A172 (cell line): ENCODE data around the gene SERPINA12. TPM values are rescaled to one million over a fixed set of nuclear protein-coding genes. Genes with fewer than 3 reads are reported as not detected.

ENCODE experiments used
- DNase-seq: peaks from one replicate; pipeline ENCODE4 v3.0.0-alpha.2; 2015; ENCODE audit warnings: low spot score
- total RNA-seq: library from RNA; depleted of rRNA; stranded (reverse); fragments of >200 nt; shearing (Covaris generic); gene quantifications from 2 replicates; pipeline ENCODE4 v1.2.3, GENCODE V29; 2014

The SERPINA12 gene
- total RNA-seq, 1 experiment from 2014 or later = not detected

DNA sequence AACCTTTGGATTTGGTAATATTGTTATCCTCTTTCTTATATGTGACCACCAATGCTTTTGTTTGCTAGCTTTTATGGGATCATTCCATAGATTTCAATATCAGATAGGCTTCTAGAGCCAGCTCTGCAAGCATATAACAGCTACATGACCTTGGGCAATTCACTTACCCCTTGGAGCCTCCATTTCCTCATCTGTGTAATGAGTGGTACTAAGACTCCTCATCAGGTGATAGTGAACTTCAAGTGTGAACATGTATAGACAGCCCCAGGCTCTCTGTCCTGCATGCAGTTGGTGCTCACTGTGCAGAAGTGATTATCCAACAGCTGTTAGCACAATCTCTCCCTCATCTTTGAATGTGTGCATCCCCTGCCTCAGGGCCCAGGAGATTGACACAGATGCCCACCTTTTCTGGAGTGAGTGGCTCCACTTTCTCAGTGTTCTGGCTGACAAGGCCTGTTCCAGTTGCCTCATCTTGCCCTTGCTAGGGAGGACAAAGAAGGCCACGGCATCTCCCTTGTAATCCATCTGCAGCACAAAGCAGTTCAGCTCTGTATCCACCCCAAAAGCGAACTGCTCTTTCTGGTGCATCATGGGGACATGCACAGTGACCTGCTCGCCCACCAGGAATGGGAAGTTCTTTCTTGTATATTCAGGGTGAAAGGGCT lies 42.4 kb downstream of the SERPINA12 start:
- no peak for DNase-seq

DNA sequence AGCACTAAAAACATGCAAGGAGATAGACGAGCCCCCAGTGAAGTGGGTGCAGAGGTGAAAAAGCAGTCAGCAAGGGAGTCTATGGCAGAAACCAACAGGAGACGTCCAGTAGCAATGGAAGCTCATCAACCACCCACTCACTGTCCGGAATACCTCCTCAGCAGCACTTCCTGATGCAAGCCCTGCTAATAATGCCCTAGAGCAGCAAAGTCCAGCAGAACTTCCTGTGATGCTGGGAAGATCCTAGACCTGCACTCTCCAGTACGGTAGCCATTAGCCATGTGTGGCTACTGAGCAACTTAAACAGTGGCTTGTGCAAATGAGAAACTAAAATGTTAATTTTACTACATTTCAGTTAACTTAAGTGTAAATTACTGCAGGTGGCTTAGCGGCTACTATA lies 44.2 kb downstream of the SERPINA12 start:
- DNase-seq = no peak

DNA sequence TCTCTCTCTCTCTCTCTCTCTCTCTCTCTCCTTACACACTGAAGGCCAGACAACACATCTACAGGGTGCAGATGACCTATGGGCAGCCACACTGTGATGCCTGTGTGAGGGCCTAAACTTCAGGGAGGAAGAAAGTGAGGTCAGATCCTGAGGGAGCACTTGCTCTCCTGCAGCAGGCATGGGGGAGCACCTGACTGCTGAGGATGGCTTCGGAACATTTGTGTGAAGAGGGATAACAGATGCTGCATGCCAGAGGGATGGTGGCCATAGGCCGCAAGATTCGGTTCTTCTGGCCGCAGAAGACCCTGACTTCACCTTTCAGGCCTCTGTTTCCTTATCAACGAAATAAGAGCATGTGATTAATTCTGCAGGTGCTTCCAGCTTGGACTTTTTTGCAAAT lies 45.0 kb downstream of the SERPINA12 start:
- DNase-seq = no peak

DNA sequence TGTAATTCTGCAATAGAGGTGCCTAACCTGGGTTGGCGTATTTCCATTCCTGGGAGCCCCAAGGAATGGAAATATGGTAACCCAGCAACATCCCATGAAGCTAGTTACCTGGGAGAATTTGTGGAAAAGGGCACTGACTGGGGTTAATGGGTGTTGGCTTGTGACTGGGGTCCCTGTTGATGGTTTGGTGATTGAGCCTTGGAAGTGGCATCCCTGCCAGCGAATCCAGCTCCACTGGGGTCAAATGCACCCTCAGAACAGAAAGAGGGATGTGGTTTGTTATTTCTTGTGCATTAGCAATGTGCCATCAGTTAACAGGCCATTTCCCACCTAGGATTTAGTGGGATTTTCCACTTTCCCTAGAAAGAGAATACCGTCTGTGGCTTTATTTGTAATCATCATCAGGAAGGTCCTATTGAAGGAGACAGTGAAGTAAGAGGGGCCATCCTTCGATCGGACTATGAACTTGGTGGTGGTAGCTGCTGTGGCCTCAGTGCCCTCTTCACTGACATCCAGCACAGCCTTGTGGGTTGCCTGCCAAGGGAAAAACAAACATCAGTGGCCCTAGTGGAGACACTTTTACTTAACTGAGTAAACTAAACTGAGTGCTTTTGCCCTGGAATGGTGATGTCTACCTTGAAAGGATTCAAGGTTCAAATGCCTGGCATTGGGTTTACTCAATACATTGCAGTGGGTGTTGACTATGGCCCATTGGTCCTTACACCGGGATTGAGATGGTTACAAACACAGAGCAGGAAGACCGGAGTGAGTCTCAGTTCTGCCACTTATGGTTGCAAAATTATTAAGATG lies 46.3 kb downstream of the SERPINA12 start:
- DNase-seq = no peak

DNA sequence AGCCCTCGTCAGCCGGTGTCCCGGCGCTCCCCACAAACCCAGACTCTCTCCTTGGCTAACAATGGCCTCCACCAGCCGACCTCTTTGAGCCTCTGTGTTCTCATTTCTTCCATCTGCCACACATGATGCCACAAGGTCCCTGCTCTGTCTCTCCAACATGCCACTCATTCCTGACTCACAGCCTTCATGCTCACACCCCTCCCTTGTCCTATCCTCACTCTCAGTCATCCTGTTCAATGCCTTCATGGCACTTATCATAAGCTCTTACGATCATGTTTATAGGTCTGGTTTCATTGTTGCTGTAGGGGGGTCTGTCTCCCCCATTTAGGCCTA lies 47.1 kb downstream of the SERPINA12 start:
- no peak for DNase-seq

DNA sequence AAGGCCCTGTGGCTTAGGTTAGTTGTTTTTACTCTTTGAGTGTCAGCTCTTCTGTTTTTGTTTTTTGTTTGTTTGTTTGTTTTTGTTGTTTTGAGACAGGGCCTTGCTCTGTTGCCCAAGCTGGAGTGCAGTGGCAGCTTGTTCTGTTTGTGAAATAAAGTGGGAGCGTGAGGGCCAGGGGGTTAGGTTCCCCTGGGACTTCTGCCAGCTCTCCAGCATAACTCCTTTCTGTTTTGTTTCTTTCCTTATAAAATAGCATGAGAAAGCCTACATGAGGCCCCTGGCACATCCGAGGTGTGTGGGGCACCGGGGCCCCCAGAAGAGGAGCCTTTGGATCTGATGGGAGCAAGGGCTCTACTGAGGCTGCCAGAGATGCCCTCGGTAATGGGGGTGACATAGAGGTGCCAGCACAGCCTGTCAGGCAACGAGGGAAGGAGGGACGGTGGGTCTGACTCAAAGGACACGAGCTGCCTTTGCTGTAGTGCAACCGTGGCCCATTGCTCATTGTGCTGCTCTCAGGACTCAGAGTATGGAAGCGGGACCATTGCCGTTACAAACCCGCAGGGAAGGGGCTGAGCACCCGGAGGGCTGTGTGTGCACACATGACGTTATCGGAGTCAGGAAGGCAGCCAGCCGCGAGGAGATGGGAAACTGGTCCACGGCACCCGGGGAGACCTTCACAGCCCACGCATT lies 47.6 kb downstream of the SERPINA12 start:
- no peak for DNase-seq

DNA sequence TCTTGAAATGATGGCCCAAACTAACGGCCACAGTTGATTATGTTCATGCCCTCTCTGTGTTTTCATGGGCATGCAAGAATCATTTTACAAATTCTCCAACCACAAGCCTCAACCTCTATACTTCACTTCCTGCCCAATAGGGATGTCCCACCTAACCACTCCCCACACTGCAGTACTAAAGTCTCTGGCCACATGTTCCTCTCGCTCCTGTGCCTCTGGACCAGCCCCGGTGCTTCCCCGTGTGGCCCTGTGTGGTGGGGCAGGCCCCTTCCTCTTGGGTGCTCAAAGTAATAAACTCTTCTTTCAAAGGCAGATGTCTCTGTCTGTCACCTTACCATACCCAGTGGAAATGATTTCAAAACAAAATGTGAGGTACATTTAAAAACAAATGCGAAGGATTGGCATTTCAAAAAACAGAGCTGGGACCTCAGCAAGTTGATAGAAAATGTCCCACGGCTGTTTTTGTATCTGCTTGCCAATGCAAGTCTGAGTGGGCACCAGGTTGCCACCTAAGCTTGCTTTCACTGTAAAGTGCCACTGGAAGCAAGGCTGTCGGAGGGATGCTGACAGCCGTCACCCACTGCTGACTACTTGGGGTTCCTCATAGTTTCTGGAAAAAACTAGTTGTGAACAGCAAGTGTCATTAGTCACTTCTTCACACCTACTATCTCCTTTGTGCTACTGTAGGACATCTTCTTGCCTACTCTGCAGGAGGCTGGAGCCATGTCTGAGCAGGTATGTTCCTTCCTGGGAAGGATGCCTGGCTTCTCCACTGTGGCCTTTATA lies 48.4 kb downstream of the SERPINA12 start:
- DNase-seq = no peak

DNA sequence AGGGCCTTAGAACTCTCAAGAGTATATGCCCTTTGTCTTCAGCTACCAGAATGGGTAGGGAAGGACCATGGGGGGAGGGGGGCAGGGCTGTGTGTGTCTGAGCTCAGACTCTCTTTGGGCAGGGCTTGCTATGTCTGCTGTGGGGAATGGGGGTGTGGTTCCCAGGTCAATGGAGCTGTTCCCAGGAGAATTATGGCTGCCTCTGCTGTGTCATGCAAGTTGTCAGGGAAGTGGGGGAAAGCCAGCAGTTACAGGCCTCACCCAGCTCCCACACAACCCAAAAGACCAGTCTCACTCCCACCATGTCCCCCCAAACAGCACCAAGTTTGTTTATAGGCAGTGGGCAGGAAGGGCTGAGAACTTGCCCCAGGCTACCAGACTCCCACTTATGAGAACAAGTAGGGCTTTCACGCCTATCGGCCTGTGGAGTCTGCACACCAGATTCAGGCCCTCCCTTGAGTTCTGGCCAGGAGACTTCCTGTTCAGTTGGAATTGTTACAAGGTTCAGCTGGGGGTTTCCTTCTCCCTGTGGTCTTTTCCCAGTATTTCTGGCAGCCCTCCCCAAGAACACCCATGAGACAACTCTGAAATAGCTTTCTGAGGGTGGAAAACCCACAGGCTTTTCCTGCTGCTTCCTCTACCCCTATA lies 50.6 kb downstream of the SERPINA12 start:
- DNase-seq = no peak

DNA sequence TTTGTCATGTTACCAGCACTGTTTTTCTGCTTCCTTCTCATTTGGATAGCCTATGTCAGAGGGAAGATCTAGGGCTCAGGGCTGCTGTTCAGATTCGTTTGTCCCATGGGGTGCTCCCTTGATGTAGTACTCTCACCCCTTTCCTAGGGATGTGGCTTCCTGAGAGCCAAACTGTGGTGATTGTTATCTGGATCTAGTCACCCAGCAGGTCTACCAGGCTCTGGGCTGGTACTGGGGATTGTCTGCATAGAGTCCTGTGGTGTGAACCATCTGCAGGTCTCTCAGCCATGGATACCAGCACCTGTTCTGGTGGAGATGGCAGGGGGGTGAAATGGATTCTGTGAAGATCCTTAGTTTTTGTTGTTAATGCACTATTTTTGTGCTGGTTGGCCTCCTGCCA lies 51.2 kb downstream of the SERPINA12 start:
- DNase-seq = no peak

DNA sequence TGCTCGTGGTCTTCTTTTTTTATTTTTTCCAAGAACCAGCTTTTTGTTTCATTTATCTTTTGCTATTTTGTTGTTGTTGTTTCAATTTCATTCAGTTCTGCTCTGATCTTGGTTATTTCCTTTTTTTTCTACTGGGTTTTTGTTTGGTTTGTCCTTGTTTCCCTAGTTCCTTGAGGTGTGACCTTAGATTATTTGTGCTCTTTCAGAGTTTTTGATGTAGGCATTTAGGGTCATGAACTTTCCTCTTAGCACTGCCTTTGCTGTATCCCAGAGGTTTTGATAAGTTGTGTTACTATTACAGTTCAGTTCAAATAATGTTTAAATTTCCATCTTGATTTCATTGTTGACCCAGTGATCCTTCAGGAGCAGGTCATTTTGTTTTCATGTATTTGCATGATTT lies 53.3 kb downstream of the SERPINA12 start:
- DNase-seq = no peak

DNA sequence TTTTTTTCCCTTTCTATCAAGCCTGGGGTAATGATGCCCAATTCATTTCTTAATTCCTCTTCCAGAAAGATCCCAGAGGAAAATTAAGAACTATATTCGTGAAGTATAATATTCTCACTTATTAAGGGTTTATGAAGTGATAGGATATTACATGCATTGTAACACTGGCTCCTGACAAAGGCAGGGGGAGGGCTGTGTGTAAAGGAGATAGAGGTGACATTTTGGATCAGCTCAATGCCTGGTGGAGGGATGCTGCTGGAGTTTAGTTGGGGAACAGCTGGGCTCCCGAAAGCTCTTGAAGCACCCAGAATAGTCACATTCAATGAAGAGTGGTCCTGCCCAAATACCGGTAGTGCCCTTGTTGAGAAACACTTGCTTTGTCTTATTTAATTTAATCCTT lies 57.4 kb downstream of the SERPINA12 start:
- DNase-seq = no peak

DNA sequence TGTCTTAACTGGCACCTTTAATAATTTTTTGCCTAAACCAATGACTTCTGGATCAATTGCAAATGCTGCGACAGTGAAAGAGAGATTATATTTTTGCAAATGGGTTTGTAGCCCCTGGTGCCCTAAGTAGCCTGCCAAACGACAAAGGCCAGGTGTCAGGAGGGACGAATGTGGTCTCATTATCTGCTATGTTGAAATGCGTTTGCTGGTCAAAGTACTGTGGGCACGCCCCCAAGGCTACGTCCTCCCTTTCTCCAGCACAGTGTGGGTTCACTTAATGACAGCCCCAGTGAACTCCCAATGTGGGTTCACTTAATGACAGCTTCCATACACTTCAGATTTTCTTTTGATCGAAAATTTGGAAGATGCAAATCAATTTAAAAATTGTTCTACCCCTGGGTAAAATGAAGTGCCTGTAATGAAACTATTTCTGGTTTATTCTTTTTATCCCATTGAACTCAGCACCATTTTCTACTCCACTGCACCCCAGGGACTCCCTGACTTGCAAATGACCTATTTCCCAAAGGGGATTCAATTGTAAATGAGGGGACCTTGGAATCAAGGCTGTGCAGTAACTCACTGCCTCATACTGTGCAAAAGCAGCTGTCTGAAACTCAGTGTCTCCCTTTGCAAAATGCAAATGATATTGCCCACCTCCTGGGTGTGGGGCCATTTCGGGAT lies 58.0 kb downstream of the SERPINA12 start:
- no peak for DNase-seq

DNA sequence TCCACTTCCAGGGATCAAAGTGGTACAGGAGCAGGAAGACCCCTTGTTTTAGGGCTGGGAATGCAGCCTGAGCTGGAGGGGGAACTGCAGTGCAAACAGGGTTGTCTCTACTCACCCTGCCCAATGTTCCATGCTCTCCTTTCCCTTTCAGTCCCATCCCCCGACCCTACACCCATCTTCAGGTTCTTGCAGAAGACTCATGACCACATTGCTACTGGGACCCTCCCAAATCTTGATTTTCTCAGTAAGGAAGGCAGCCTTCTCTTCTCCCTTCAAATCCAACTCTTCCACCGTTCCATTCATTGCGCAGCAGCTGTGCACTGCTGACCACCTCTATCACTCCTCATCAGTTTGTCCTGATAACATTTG lies 58.6 kb downstream of the SERPINA12 start:
- no peak for DNase-seq

DNA sequence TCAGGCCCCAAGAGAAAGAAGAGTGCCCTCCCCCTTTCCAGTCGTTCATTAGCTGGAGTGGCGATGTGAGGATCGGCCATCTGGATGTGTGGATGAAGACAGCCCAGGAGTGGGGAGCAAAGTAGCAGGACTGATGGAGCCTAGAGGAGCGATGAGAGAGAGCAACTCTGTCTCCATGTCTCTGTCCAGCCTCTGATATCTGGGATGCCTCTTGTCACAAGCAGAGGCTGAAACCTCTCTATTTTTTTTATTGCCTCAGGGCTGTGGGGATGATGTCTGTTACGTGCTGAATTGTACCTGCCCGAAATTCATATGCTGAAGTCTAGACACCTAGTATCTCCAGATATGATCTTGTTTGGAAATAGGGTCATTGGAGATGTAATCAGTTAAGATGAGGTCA lies 59.3 kb downstream of the SERPINA12 start:
- no peak for DNase-seq

DNA sequence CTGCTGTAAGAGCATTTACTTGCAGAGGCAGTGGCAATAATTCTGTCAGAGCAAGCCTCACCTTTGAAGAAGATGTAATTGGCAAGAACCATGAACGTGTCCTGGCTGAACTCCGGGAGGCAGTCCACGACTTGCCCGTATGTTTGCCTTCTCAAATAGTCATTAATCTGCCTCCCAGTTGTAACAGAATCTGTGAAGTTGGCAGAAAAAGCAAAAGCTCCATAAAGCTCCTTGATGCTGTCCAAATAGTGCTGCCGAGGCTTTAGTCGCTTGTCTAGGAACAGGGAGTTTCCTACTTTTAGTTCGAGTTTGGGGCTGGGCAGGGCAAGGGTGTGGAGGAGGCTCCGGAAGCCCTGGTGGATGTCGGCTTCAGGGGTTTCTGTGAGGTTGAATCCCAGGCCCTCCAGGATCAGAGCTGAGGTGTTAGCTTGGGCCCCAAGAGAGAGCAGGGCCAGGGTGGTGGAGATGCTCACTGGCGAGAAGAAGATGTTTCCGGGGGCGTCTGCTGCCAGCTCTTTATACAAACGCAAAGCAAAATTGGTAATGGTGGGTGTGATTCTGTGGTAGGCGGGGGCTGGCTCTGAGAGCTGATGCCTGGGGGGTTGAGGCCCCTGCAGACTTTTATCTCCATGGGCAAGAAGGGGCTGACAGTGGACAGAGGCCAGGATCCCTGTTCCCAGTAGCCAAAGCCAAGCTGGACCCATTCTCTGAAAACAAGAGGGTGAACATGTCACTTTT lies 61.0 kb downstream of the SERPINA12 start:
- DNase-seq = no peak

DNA sequence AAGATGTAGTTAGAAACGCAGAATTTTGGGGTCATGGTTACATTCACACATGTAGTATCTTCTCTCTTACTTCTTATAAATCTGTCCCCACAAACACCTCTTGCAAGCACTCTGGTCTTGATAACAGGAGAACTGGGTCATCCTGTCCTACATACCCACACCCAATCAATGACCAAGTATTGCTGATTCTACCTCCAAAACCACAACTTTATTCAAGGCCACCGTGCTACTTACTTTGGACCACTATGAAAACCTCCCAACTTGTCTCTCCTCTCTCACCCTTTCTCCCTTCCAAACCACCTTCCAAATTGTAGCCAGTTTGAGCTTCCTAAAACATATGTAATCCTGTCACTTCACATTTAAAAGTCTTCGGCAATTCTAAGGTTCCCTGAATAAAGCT lies 62.1 kb downstream of the SERPINA12 start:
- no peak for DNase-seq

DNA sequence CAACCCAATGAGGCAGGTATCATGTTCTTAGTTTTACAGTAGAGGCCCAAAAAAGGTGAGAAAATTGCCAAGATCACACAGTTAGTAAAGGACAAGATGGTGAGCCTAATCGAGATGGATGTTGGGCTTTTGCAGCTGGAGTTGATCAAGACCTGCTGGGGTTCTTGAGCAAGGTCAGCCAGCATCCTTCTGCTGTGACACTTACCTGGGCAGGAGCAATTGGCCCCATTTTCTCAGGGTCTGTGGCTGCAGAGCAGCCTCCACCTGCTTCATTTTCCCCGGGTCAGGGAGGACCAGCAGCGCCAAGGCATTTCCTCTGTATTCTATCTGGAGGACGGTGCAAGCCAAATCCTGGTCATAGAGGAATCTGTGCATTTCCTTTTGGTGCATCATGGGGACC lies 63.1 kb downstream of the SERPINA12 start:
- DNase-seq = no peak

DNA sequence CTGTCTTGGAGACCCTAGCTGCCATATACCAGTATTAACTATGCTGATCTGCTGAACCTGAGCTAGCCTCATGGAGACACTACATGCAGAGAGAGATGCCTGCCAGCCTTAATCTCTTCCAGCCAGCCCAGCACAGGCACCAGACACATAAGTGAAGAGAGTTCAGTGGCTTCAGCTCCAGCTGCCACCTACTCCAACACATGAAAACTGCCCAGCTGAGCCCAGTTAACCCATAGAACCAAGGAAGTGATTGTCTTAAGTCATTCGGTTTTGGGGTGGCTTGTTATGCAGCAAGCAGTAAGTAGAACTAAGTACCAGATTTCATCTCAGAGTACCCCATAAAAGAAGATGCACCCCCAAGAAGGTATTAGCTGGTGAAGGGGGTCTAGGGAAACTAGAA lies 64.3 kb downstream of the SERPINA12 start:
- no peak for DNase-seq

DNA sequence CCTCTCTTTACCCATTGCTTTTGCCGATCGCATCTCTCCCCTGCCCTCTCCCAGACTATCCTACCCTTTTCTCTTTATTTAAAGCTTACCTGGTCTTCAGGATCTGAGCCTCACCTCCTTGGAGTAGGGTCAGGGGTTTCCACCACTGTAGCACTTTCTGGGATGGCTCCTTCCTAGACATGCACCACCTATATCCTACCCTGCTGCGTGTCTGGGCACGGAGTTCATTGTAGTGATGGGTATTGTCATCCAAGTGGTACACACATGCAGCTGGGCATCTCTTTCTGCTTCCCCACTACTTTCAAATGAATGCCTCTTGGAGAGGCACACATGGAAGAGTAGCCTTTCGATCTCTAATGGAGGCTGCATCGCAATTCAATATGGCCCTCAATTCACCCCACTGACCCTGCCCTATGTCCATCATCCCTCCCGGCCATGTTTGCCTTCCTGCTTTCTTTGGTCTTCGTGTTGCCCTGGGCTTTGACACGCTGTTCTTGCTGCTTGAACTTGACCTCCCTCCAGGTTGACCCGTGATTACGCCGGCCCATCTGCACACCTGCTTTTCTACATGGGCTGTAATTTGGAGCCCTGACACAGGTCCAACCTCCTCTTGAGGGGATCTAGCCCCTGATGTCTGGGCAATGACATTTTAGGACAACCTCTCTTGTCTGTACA lies 67.6 kb downstream of the SERPINA12 start:
- no peak for DNase-seq

DNA sequence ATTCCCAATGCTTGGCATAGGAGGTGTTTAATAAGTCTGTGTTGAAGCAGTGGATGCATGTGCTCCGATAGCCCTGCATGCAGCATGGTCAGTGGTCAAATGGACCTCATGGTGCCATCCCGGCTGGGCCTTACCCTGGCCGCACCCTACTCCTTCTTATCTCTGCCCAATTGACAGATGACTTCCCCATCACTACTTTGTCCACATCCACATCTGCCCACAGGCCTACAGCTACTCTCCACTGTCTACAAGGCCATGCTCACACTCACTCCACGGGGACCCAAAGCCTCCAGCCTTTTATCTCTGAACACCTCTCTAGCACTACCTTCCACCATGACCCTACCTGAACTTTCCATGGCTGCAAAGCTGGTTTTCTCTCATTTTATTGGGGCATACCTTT lies 68.1 kb downstream of the SERPINA12 start:
- no peak for DNase-seq
